Right lobe of liver (tissue), 4 donors: ENCODE results near the gene PPM1L.

Source experiments
- CTCF ChIP-seq, 4 donors: fragments of 200-600 bp in 3 of 4; fragments of 450-650 bp in 1 of 4; IDR thresholded peaks; one replicate each; pipeline versions ENCODE4 v1.5.1 to v1.8.0; 2016 to 2022; ENCODE audit warnings: antibody characterized with exemption in 4 of 4, mild to moderate bottlenecking in 2 of 4
- POLR2A ChIP-seq: fragments of 450-650 bp; IDR thresholded peaks from one replicate; pipeline ENCODE4 v1.6.1; 2017; ENCODE audit warnings: antibody characterized with exemption, mild to moderate bottlenecking
- donor health status: DM: no; HTN: no; CAD: no.
- donor health status: DM: no; HTN: no; CAD: no.
- donor health status: DM: no; HTN: yes; CAD: no.

GRCh38 chr3:161014843-161015749, 259.1 kb downstream of the PPM1L start:
- TF ChIP-seq POLR2A (no peak), CTCF (IDR thresholded peaks at IDR 0.05) (no peak)
